Fibroblast of lung (primary cell): ENCODE results near the gene ORC3.

Experiments used
- CTCF ChIP-seq, 2 donors: IDR thresholded peaks in 1 of 2; conservative IDR thresholded peaks in 1 of 2; 1 replicate in 1 of 2; 2 replicates in 1 of 2; pipeline ENCODE4 v1.5.1; 2011 to 2012; ENCODE audit warnings: low read length in 2 of 2, control low read depth in 1 of 2, inconsistent platforms in 1 of 2, low read depth in 1 of 2, mild to moderate bottlenecking in 1 of 2
- EZH2 ChIP-seq: IDR thresholded peaks from 2 replicates; pipeline ENCODE4 v1.5.1; 2012; ENCODE audit warnings: low read length, control low read depth, mild to moderate bottlenecking; ENCODE audit errors: missing control alignments

GRCh38 chr6:87540539-87540938, 49.4 kb upstream of the ORC3 start:
- TF ChIP-seq CTCF (conservative IDR thresholded peaks at IDR 0.05 in 1 of 2, IDR thresholded peaks at IDR 0.05 in 1 of 2; ENCODE audit: low read depth in 1 of 2, low read length in 2 of 2) (no peak), EZH2 (no peak)
